GM21360 (cell line): ENCODE data around the gene PTCD3.

ENCODE experiments used
- ATAC-seq: cut with Tn5 transposase; IDR thresholded peaks from one replicate; pipeline ENCODE4 v1.9.1; 2021; ENCODE audit warnings: mild to moderate bottlenecking, moderate library complexity; ENCODE audit not compliant: unreplicated experiment

The PTCD3 gene

DNA sequence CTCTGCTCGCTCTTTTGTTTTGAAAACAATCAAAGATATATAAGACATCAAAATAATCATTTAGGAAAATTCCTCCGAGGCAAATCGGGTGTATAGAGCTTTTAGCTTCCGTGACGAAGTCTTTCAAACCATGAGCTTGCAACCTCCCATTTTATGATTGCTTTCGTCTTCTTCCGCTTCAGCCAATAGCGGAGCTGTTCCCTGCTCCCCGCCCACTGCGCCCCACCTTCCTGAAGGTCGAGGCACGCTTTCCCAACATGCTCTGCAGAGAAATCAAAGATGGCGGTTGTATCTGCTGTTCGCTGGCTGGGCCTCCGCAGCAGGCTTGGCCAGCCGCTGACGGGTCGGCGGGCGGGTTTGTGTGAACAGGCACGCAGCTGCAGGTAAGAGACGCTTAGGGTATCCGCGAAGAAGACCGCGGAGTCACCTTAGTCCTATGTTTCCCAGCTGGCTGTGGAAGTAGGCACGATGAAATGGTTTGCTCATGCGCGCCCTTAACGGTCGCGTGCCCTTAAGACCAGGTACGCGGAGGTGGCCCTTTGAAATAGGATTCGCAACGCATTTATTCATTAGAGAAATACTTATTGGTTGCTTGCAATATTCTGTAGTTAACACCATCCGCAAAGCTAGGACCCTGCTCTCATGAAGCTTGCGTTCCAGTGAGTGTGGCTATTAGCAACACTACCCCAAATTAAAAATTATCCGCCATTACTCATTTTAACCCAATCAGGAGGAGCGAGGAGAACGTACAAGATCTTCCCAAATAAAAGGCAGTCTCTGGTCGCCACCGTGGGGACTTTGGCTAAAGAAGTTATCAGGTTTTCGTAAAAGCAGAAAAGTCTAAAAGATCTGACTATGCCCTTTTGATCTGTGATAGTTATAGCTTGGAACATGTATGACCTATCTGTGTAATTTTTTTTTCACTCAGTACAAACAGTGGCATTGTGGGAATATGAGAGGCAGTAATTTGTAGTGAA lies at the start of gene PTCD3:
TSS of gene PTCD3 (plus strand) at position 267 of the 977 bp plus-strand sequence. CDS start at position 280, 13 bp downstream.
- ATAC-seq, result peak; percentile 81

- no peak for ATAC-seq
These were observed 49.3 kb upstream of the PTCD3 start for GRCh38 chr2:86056590-86057331.

- no peak for ATAC-seq
These were observed 44.0 kb upstream of the PTCD3 start for GRCh38 chr2:86062043-86062442.

DNA sequence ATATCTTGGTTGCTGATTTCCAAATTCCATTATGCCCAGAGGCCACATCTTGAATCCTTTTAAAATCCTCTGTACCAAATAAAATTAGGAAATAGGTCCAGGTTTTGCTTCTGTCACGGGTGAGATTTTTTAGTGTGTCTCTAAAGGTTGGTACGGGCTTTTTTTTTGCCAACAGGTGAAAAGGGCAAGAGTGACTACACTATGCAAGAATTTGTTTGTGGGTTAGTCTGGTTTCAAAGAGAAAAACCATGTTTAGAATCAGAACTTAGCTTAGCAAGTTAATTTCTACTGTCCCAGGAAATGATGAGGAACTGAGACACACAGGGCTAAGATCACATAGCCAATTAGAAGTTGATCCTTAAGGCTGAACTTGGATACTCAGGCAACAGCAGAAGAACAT lies 42.0 kb upstream of the PTCD3 start:
- ATAC-seq, result no peak

DNA sequence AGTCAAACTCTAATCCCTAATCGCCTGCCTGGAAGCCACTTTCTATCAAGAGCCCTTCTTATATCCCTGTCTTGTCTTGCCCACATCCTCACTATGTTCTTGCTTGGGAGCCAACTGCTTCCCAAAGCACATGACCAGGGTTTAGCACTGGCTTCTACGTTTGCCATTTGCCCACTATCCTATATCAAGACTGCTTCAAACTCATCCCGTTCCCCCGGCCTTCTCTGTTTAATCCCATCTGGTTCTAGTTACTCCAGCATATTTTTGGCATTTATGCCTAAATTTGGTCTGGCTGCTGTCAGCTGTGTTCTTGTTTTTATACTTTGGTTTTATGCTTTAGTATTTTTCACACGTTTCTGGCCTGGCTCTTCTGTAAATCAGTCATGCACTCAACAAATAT lies 40.5 kb upstream of the PTCD3 start:
- ATAC-seq, result no peak

GRCh38 chr2:86066007-86066578 lies 39.9 kb upstream of the PTCD3 start:
- no peak for ATAC-seq

DNA sequence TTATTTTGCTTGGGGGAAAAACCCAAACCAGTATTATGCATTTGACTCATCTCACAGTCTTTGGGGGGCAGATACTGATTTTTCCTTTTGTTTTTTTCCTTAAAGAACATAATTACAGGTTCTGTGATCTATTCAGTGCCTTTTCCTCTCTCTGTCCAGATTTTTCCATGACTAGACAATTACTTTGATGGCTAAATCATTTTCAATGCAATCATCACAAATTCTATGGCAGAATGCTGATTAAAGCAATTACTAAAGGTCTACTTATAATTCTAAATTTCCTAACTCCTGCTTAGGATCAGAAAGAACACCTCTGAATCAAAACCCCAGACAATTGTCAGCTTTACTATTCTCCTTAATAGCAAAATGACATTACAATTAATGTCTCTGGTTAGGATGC lies 39.1 kb upstream of the PTCD3 start:
- no peak for ATAC-seq

- ATAC-seq, result no peak
These were observed 37.9 kb upstream of the PTCD3 start for GRCh38 chr2:86068136-86068588.

DNA sequence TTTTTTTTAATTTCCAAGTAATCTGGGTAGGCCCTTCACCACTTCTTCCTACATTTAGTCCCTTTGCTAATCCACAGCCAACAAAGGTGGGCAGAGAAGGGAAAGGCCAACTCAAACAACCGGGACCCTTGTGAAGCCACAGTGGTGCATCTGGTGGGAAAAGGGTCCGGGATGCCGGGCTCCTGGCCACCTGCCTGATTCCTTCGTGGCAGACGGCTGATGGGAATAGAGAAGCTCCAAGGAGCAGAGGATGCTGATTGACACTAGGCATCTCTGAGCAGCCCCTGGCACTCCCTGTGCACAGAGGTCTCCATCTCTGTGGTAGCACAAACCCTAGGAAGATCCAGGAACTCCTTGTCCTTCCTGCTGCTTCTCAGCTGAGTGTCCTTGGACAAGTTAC lies 37.4 kb upstream of the PTCD3 start:
- ATAC-seq, result no peak

GRCh38 chr2:86069091-86069685 lies 36.8 kb upstream of the PTCD3 start:
- ATAC-seq, result no peak

DNA sequence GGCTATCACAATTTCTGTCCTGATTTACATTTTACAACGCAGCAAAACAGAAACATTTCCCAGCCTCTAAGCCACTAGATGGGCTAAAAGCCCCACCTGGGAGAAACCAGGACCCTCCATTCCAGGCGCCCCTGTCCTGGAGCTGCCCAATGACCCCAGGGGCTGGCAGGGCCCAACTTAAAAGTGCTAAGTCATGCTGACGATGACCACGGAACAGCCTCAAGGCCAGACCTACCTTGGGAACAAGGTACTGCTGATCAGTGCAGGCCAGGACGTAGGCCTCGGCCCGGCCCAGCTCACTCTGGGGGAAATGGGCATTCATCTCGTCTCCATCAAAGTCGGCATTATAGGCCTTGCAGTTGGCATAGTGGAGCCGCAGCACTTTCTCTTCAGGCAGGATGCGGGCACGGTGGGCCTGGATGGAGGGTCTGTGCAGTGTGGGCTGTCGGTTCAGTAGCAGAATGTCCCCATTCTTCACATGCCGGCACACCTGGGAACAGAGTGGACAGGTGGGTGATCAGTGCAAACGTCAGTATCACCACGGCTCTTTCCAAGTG lies 36.2 kb upstream of the PTCD3 start:
- ATAC-seq, result no peak

GRCh38 chr2:86070868-86071267 lies 35.2 kb upstream of the PTCD3 start:
- no peak for ATAC-seq

- ATAC-seq, result no peak
These were observed 33.7 kb upstream of the PTCD3 start for GRCh38 chr2:86072271-86072858.

DNA sequence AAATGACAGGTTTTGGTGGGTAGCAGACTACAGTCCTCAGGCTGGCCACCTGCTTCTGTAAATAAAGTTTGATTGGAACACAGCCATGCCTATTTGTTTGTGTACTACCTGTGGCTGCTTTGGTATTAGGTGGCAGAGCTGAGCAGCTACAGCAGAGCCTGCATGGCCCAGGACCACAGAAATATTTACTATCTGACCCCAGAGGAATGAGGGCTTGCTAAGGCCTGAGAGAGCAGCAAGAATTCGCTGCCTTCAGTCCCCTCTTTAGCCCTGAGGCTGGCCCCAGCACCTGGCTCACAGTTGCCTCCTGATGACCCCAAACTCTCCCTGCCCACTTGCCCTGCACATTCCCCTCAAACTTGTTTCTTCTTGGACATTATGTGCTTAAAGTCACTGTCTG lies 32.8 kb upstream of the PTCD3 start:
- ATAC-seq, result no peak

GRCh38 chr2:86074256-86074655 lies 31.8 kb upstream of the PTCD3 start:
- no peak for ATAC-seq

- ATAC-seq, result no peak
These were observed 31.2 kb upstream of the PTCD3 start for GRCh38 chr2:86074811-86075210.

- ATAC-seq, result no peak
These were observed 30.1 kb upstream of the PTCD3 start for GRCh38 chr2:86075886-86076285.

DNA sequence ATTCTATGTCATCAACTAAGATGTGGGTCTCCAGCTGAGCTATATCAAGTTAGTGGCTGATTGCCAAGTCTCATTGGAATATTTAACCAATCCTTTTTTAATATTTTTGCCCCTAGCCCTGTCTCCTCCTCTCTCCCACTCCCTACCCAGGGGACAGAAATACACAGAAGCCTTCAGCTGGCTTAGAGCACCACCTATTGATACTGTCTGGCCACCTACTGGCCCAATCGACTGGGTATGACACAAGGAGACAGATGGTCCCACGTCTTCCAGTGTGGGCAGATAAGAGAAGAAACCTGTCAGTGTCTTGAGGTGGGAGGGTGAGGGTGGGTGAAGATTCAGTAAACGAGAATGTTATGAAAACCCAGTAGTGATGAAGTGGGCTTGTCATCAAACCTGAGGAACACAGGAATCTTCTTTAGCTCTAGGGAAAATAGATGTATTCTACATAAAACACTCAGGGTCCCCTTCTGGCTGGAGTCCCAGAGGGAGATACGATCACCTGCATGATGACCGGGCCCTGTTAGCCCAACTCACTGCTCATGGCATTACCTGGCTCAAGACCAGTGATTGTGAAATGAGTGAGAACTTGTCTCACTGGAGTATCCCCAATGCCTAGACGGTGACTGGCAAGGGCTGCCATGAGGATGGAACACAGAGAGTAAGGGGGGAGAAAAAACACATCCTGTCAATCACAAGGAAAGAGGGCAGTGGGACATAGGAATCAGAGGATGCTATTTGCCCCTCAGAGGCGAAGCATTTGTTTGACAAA lies 27.1 kb upstream of the PTCD3 start:
- no peak for ATAC-seq
